SK-N-SH treated with all-trans-retinoic acid at 6 μM for 48 hours (cell line): ENCODE measurements around the gene GCLC.

Source experiments
- ATAC-seq: fragments of 200-7000 bp; cut with Tn5 transposase; 3 replicates; pipeline ENCODE4 v1.9.1; 2020; ENCODE audit warnings: mild to moderate bottlenecking, moderate library complexity
- ARNTL ChIP-seq: fragments of 450-650 bp; formaldehyde crosslinking; IDR thresholded peaks from 2 replicates; pipeline ENCODE4 v1.5.0; 2020; ENCODE audit warnings: low read depth, mild to moderate bottlenecking, moderate library complexity, borderline replicate concordance
- BACH2 ChIP-seq: fragments of 250-450 bp; sonication (Bioruptor Pico); IDR thresholded peaks from 2 replicates; pipeline ENCODE4 v1.9.0; 2021; ENCODE audit warnings: mild to moderate bottlenecking, borderline replicate concordance
- CSDC2 ChIP-seq: fragments of 250-450 bp; sonication (Bioruptor Pico); IDR thresholded peaks from 2 replicates; pipeline ENCODE4 v1.5.0; 2020; ENCODE audit warnings: mild to moderate bottlenecking, moderate library complexity
- CSRNP3 ChIP-seq: fragments of 250-450 bp; sonication (Bioruptor Pico); IDR thresholded peaks from 2 replicates; pipeline ENCODE4 v1.5.1; 2021; ENCODE audit warnings: mild to moderate bottlenecking, moderate library complexity
- ESRRG ChIP-seq: fragments of 250-450 bp; sonication (Bioruptor Pico); IDR thresholded peaks from 2 replicates; pipeline ENCODE4 v1.6.1; 2021; ENCODE audit warnings: mild to moderate bottlenecking
- GLIS3 ChIP-seq: fragments of 250-450 bp; sonication (Bioruptor Pico); IDR thresholded peaks from 2 replicates; pipeline ENCODE4 v1.5.0; 2020; ENCODE audit warnings: mild to moderate bottlenecking, moderate library complexity
- ISL1 ChIP-seq: fragments of 250-450 bp; sonication (Bioruptor Pico); IDR thresholded peaks from 2 replicates; pipeline ENCODE4 v2.1.2; 2022; ENCODE audit warnings: mild to moderate bottlenecking, moderate library complexity
- OSR1 ChIP-seq: fragments of 250-450 bp; sonication (Bioruptor Pico); IDR thresholded peaks from 2 replicates; pipeline ENCODE4 v1.8.0; 2022; ENCODE audit warnings: moderate library complexity, mild to moderate bottlenecking, inconsistent platforms
- PATZ1 ChIP-seq: fragments of 250-450 bp; sonication (Bioruptor Pico); IDR thresholded peaks from 2 replicates; pipeline ENCODE4 v1.8.0; 2020; ENCODE audit warnings: mild to moderate bottlenecking, moderate library complexity, borderline replicate concordance
- PPARA ChIP-seq: fragments of 250-450 bp; sonication (Bioruptor Pico); IDR thresholded peaks from 2 replicates; pipeline ENCODE4 v1.5.0; 2020; ENCODE audit warnings: mild to moderate bottlenecking, borderline replicate concordance
- RARB ChIP-seq: fragments of 250-450 bp; sonication (Bioruptor Pico); IDR thresholded peaks from 2 replicates; pipeline ENCODE4 v1.8.0; 2021; ENCODE audit warnings: mild to moderate bottlenecking, moderate library complexity
- SNAI2 ChIP-seq: fragments of 250-450 bp; sonication (Bioruptor Pico); IDR thresholded peaks from 2 replicates; pipeline ENCODE4 v1.5.0; 2020; ENCODE audit warnings: mild to moderate bottlenecking, moderate library complexity
- TCF4 ChIP-seq: fragments of 250-450 bp; sonication (Bioruptor Pico); IDR thresholded peaks from 2 replicates; pipeline ENCODE4 v1.8.0; 2021; ENCODE audit warnings: mild to moderate bottlenecking, moderate library complexity, borderline replicate concordance
- TOX ChIP-seq: fragments of 250-450 bp; sonication (Bioruptor Pico); IDR thresholded peaks from 2 replicates; pipeline ENCODE4 v1.8.0; 2021; ENCODE audit warnings: mild to moderate bottlenecking, moderate library complexity, borderline replicate concordance
- ZC3H10 ChIP-seq: fragments of 250-450 bp; sonication (Bioruptor Pico); IDR thresholded peaks from 2 replicates; pipeline ENCODE4 v1.5.1; 2021; ENCODE audit warnings: mild to moderate bottlenecking, moderate library complexity
- ZFP3 ChIP-seq: fragments of 250-450 bp; sonication (Bioruptor Pico); IDR thresholded peaks from 2 replicates; pipeline ENCODE4 v1.5.0; 2020; ENCODE audit warnings: mild to moderate bottlenecking, moderate library complexity
- ZFP30 ChIP-seq: fragments of 450-650 bp; formaldehyde crosslinking; IDR thresholded peaks from 2 replicates; pipeline ENCODE4 v1.5.0; 2022; ENCODE audit warnings: mild to moderate bottlenecking, moderate library complexity
- ZNF565 ChIP-seq: fragments of 450-650 bp; formaldehyde crosslinking; conservative IDR thresholded peaks from 2 replicates; pipeline ENCODE4 v1.5.0; 2020; ENCODE audit warnings: low read depth, mild to moderate bottlenecking, moderate library complexity
- ZNF70 ChIP-seq: fragments of 450-650 bp; formaldehyde crosslinking; IDR thresholded peaks from 2 replicates; pipeline ENCODE4 v1.5.0; 2020; ENCODE audit warnings: mild to moderate bottlenecking, moderate library complexity
- ZNF8 ChIP-seq: fragments of 450-650 bp; formaldehyde crosslinking; IDR thresholded peaks from 2 replicates; pipeline ENCODE4 v1.5.0; 2020; ENCODE audit warnings: mild to moderate bottlenecking, moderate library complexity
- TF ChIP-seq, protein P1 (sequence below): fragments of 250-450 bp; sonication (Bioruptor Pico); IDR thresholded peaks from 2 replicates; pipeline ENCODE4 v1.5.0; 2020; ENCODE audit warnings: mild to moderate bottlenecking, moderate library complexity
- TF ChIP-seq, protein P2 (sequence below): fragments of 250-450 bp; sonication (Bioruptor Pico); IDR thresholded peaks from 2 replicates; pipeline ENCODE4 v1.5.1; 2020; ENCODE audit warnings: low read depth, mild to moderate bottlenecking, moderate library complexity
- TF ChIP-seq, protein P3 (sequence below): fragments of 250-450 bp; sonication (Bioruptor Pico); IDR thresholded peaks from 2 replicates; pipeline ENCODE4 v1.8.0; 2021; ENCODE audit warnings: low read depth, mild to moderate bottlenecking, moderate library complexity, borderline replicate concordance

GCLC gene

GRCh38 chr6:53530346-53530745 is 14.6 kb downstream of the GCLC start:
- peak; percentile 31; the same call in 1 of the 3 replicates for ATAC-seq
- TF ChIP-seq, protein P1, sequence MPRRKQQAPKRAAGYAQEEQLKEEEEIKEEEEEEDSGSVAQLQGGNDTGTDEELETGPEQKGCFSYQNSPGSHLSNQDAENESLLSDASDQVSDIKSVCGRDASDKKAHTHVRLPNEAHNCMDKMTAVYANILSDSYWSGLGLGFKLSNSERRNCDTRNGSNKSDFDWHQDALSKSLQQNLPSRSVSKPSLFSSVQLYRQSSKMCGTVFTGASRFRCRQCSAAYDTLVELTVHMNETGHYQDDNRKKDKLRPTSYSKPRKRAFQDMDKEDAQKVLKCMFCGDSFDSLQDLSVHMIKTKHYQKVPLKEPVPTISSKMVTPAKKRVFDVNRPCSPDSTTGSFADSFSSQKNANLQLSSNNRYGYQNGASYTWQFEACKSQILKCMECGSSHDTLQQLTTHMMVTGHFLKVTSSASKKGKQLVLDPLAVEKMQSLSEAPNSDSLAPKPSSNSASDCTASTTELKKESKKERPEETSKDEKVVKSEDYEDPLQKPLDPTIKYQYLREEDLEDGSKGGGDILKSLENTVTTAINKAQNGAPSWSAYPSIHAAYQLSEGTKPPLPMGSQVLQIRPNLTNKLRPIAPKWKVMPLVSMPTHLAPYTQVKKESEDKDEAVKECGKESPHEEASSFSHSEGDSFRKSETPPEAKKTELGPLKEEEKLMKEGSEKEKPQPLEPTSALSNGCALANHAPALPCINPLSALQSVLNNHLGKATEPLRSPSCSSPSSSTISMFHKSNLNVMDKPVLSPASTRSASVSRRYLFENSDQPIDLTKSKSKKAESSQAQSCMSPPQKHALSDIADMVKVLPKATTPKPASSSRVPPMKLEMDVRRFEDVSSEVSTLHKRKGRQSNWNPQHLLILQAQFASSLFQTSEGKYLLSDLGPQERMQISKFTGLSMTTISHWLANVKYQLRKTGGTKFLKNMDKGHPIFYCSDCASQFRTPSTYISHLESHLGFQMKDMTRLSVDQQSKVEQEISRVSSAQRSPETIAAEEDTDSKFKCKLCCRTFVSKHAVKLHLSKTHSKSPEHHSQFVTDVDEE (CRISPR knock-in tag): no peak
- TF ChIP-seq ISL1 (CRISPR knock-in tag): no peak
- no peak for TF ChIP-seq ESRRG (CRISPR knock-in tag)
- no peak for TF ChIP-seq TOX (CRISPR knock-in tag)
- no peak for TF ChIP-seq OSR1 (CRISPR knock-in tag)
- no peak for TF ChIP-seq ARNTL (CRISPR knock-in tag)
- TF ChIP-seq, protein P2, sequence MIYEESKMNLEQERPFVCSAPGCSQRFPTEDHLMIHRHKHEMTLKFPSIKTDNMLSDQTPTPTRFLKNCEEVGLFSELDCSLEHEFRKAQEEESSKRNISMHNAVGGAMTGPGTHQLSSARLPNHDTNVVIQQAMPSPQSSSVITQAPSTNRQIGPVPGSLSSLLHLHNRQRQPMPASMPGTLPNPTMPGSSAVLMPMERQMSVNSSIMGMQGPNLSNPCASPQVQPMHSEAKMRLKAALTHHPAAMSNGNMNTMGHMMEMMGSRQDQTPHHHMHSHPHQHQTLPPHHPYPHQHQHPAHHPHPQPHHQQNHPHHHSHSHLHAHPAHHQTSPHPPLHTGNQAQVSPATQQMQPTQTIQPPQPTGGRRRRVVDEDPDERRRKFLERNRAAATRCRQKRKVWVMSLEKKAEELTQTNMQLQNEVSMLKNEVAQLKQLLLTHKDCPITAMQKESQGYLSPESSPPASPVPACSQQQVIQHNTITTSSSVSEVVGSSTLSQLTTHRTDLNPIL (CRISPR knock-in tag): no peak
- no peak for TF ChIP-seq TCF4 (CRISPR knock-in tag)
- TF ChIP-seq BACH2 (CRISPR knock-in tag): no peak
- no peak for TF ChIP-seq GLIS3 (CRISPR knock-in tag)
- TF ChIP-seq CSDC2 (CRISPR knock-in tag): no peak
- no peak for TF ChIP-seq ZNF8
- TF ChIP-seq ZNF565 (CRISPR knock-in tag): no peak

GRCh38 chr6:53529324-53530036 is 15.4 kb downstream of the GCLC start:
- TF ChIP-seq, protein P3, sequence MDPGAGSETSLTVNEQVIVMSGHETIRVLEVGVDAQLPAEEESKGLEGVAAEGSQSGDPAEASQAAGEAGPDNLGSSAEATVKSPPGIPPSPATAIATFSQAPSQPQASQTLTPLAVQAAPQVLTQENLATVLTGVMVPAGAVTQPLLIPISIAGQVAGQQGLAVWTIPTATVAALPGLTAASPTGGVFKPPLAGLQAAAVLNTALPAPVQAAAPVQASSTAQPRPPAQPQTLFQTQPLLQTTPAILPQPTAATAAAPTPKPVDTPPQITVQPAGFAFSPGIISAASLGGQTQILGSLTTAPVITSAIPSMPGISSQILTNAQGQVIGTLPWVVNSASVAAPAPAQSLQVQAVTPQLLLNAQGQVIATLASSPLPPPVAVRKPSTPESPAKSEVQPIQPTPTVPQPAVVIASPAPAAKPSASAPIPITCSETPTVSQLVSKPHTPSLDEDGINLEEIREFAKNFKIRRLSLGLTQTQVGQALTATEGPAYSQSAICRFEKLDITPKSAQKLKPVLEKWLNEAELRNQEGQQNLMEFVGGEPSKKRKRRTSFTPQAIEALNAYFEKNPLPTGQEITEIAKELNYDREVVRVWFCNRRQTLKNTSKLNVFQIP (CRISPR knock-in tag): no peak
- TF ChIP-seq TCF4 (CRISPR knock-in tag): no peak
- no peak for TF ChIP-seq ESRRG (CRISPR knock-in tag)
- no peak for TF ChIP-seq CSDC2 (CRISPR knock-in tag)
- TF ChIP-seq ZFP3 (CRISPR knock-in tag): no peak
- TF ChIP-seq PPARA (CRISPR knock-in tag): no peak
- TF ChIP-seq CSRNP3 (CRISPR knock-in tag): no peak
- TF ChIP-seq ZFP30 (CRISPR knock-in tag): no peak
- TF ChIP-seq ZNF8: no peak
- no peak for TF ChIP-seq TOX (CRISPR knock-in tag)
- TF ChIP-seq GLIS3 (CRISPR knock-in tag): no peak
- TF ChIP-seq ZNF70 (CRISPR knock-in tag): no peak
- TF ChIP-seq SNAI2 (CRISPR knock-in tag): no peak
- TF ChIP-seq, protein P1 (CRISPR knock-in tag): no peak
- TF ChIP-seq OSR1 (CRISPR knock-in tag): no peak
- no peak for TF ChIP-seq RARB (CRISPR knock-in tag)
- TF ChIP-seq, protein P2 (CRISPR knock-in tag): no peak
- TF ChIP-seq ZC3H10 (CRISPR knock-in tag): no peak
- TF ChIP-seq BACH2 (CRISPR knock-in tag): no peak
- no peak for TF ChIP-seq PATZ1 (CRISPR knock-in tag)
- peak; percentile 44; the same call in 1 of the 3 replicates for ATAC-seq
